SK-N-SH (cell line): ENCODE measurements around the gene HTRA3. TPM values are rescaled to one million over a fixed set of nuclear protein-coding genes. Genes with fewer than 3 reads are reported as not detected.

Experiments used
- CTCF ChIA-PET: fragments of 300-600, 350-600 bp; formaldehyde crosslinking; extraction: SDS; loops from one replicate; lab custom pipeline; 2021; lab: Yijun Ruan, JAX
- POLR2A ChIA-PET: fragments of 350-600 bp; sonication (Branson Sonifier 250); formaldehyde crosslinking; extraction: SDS; loops from one replicate; lab custom pipeline; 2020; ENCODE audit warnings: antibody characterized with exemption, inconsistent platforms; lab: Yijun Ruan, JAX
- DNase-seq: peaks from one replicate; pipeline ENCODE4 v3.0.0; 2012
- H2AFZ ChIP-seq: fragments of 200-600 bp; sonication (generic); 2 replicates; pipeline ENCODE4 v1.8.1; 2016; ENCODE audit warnings: antibody characterized with exemption, mild to moderate bottlenecking, low read depth
- H3F3A ChIP-seq: fragments of 200-600 bp; sonication (generic); replicated peaks from 2 replicates; pipeline ENCODE3; 2016; ENCODE audit warnings: antibody characterized with exemption, mild to moderate bottlenecking; ENCODE audit not compliant: insufficient read depth
- H3K27ac ChIP-seq, 2 experiments: fragments of 200-500 bp in 1 of 2; fragments of 200-600 bp in 1 of 2; sonication (Bioruptor generic) in 1 of 2; sonication (generic), shearing (Covaris generic) in 1 of 2; 2 replicates each; pipeline versions ENCODE4 v1.5.1 to v1.6.1; 2014 to 2016; ENCODE audit warnings: low read depth in 2 of 2, inconsistent platforms in 1 of 2, low read length in 1 of 2, mild to moderate bottlenecking in 1 of 2, mixed read lengths in 1 of 2
- H3K27me3 ChIP-seq: fragments of 200-600 bp; sonication (generic), shearing (Covaris generic); 2 replicates; pipeline ENCODE4 v1.6.1; 2016; ENCODE audit warnings: mixed run types; ENCODE audit not compliant: insufficient read depth
- H3K36me3 ChIP-seq, 2 experiments: fragments of 200-500 bp in 1 of 2; fragments of 200-600 bp in 1 of 2; sonication (Bioruptor generic) in 1 of 2; sonication (generic) in 1 of 2; replicated peaks in 1 of 2; 2 replicates each; pipeline versions ENCODE3 to v1.5.1; 2014 to 2016; ENCODE audit warnings: low read length in 1 of 2, mild to moderate bottlenecking in 1 of 2; ENCODE audit not compliant: insufficient read depth in 2 of 2, control insufficient read depth in 1 of 2
- H3K4me1 ChIP-seq, 2 experiments: fragments of 200-500 bp in 1 of 2; fragments of 200-600 bp in 1 of 2; sonication (Bioruptor generic) in 1 of 2; sonication (generic), shearing (Covaris generic) in 1 of 2; 2 replicates each; pipeline versions ENCODE4 v1.5.1 to v1.6.1; 2014 to 2016; ENCODE audit warnings: low read depth in 1 of 2, low read length in 1 of 2, mixed run types in 1 of 2; ENCODE audit not compliant: insufficient read depth in 2 of 2, control insufficient read depth in 1 of 2
- H3K4me2 ChIP-seq: fragments of 200-600 bp; sonication (generic), shearing (Covaris generic); 2 replicates; pipeline ENCODE4 v1.6.1; 2017; ENCODE audit warnings: mixed run types
- H3K4me3 ChIP-seq, 2 experiments: fragments of 200-500 bp in 1 of 2; fragments of 200-600 bp in 1 of 2; sonication (Bioruptor generic) in 1 of 2; sonication (generic), shearing (Covaris generic) in 1 of 2; 2 replicates each; pipeline versions ENCODE4 v1.5.1 to v1.8.1; 2014 to 2016; ENCODE audit warnings: low read depth in 2 of 2, inconsistent platforms in 1 of 2, low read length in 1 of 2, mild to moderate bottlenecking in 1 of 2, mixed read lengths in 1 of 2, moderate library complexity in 1 of 2
- H3K79me2 ChIP-seq: fragments of 200-600 bp; sonication (generic); 2 replicates; pipeline ENCODE4 v1.8.1; 2017; ENCODE audit warnings: mild to moderate bottlenecking; ENCODE audit not compliant: insufficient read depth
- H3K9ac ChIP-seq: fragments of 200-600 bp; sonication (generic); 2 replicates; pipeline ENCODE4 v1.6.1; 2017; ENCODE audit warnings: mixed run types
- H3K9me2 ChIP-seq: fragments of 200-600 bp; sonication (generic); 2 replicates; pipeline ENCODE4 v1.6.1; 2017; ENCODE audit warnings: mixed run types
- H3K9me3 ChIP-seq: fragments of 200-600 bp; sonication (generic); 2 replicates; pipeline ENCODE4 v1.6.1; 2017; ENCODE audit warnings: mixed run types, mild to moderate bottlenecking, moderate library complexity
- H4K20me1 ChIP-seq: fragments of 200-600 bp; sonication (generic); 2 replicates; pipeline ENCODE4 v1.6.1; 2017; ENCODE audit warnings: mild to moderate bottlenecking, mixed run types; ENCODE audit not compliant: insufficient read depth
- EP300 ChIP-seq, 2 experiments: IDR thresholded peaks; 2 replicates each; pipeline versions ENCODE4 v1.4.0 to v1.6.1; 2012; ENCODE audit warnings: borderline replicate concordance in 1 of 2, low read depth in 1 of 2, low read length in 1 of 2
- FOSL2 ChIP-seq: IDR thresholded peaks from 2 replicates; pipeline ENCODE4 v1.4.0; 2012; ENCODE audit warnings: low read depth, mild to moderate bottlenecking, moderate library complexity, borderline replicate concordance
- FOXM1 ChIP-seq: IDR thresholded peaks from 2 replicates; pipeline ENCODE4 v1.4.0; 2012; ENCODE audit warnings: low read depth, mild to moderate bottlenecking
- GATA2 ChIP-seq: sonication (generic); formaldehyde crosslinking; IDR thresholded peaks from 2 replicates; pipeline ENCODE4 v1.5.0; 2020; ENCODE audit warnings: mild to moderate bottlenecking, missing genetic modification reagents
- JUND ChIP-seq: IDR thresholded peaks from 2 replicates; pipeline ENCODE4 v1.4.0; 2012
- MXI1 ChIP-seq: IDR thresholded peaks from 2 replicates; pipeline ENCODE4 v1.6.1; 2012; ENCODE audit warnings: mild to moderate bottlenecking, low read depth, low read length, improper control_type of control experiment
- NRF1 ChIP-seq: IDR thresholded peaks from 2 replicates; pipeline ENCODE4 v1.6.1; 2012; ENCODE audit warnings: low read depth, mild to moderate bottlenecking, low read length
- RCOR1 ChIP-seq: fragments of 150-350 bp; IDR thresholded peaks from 2 replicates; pipeline ENCODE4 v1.6.1; 2017; ENCODE audit warnings: antibody characterized with exemption, low read length
- TCF12 ChIP-seq: IDR thresholded peaks from 2 replicates; pipeline ENCODE4 v1.4.0; 2012
- WGBS: methylation state at CpG from one replicate; pipeline ENCODE4 v1.1.6; 2017; ENCODE audit warnings: low lambda C conversion rate; 5-methylcytosine and 5-hydroxymethylcytosine counted together
- polyA plus RNA-seq, 3 experiments: library from polyadenylated mRNA; depleted of rRNA; stranded (reverse); fragments of >200 nt; gene quantifications; 2 replicates each; pipeline ENCODE4 v1.2.3, GENCODE V29; 2012
- TF ChIP-seq, protein P1 (sequence below): IDR thresholded peaks from 2 replicates; pipeline ENCODE4 v1.4.0; 2012; ENCODE audit warnings: low read depth, borderline replicate concordance
- TF ChIP-seq, protein P2 (sequence below): IDR thresholded peaks from 2 replicates; pipeline ENCODE4 v1.4.0; 2012; ENCODE audit warnings: low read depth, borderline replicate concordance
- TF ChIP-seq, protein P3 (sequence below): IDR thresholded peaks from 2 replicates; pipeline ENCODE4; 2012
- TF ChIP-seq, protein P4 (sequence below): IDR thresholded peaks from 2 replicates; pipeline ENCODE4 v1.4.0; 2012; ENCODE audit warnings: low read depth

Gene HTRA3
- polyA plus RNA-seq, 1 of the 3 experiments (the other 2 are of a cell fraction) = 0.05 TPM

DNA sequence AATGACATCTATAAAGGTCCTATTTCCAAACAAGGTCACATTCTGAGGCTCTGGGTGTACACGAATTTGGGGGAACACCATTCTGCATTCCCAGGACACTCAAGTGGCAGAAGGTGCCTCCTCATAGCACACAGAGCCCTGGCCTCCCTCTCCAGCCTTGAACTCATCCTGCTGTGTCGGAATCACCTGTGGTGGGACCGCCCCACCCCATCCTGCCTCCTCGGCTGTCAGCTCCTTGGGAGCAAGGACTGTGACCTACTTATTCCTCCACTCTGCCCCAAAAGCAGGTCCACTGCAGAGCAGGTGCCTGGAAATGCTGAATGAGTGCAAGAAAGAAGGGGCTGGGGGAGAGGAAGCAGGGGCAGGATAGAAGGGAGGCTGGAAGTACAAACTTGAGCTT, 33.5 kb downstream of the HTRA3 start (continued):
- TF ChIP-seq, protein P1, sequence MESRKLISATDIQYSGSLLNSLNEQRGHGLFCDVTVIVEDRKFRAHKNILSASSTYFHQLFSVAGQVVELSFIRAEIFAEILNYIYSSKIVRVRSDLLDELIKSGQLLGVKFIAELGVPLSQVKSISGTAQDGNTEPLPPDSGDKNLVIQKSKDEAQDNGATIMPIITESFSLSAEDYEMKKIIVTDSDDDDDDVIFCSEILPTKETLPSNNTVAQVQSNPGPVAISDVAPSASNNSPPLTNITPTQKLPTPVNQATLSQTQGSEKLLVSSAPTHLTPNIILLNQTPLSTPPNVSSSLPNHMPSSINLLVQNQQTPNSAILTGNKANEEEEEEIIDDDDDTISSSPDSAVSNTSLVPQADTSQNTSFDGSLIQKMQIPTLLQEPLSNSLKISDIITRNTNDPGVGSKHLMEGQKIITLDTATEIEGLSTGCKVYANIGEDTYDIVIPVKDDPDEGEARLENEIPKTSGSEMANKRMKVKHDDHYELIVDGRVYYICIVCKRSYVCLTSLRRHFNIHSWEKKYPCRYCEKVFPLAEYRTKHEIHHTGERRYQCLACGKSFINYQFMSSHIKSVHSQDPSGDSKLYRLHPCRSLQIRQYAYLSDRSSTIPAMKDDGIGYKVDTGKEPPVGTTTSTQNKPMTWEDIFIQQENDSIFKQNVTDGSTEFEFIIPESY = no peak
- TF ChIP-seq, protein P2, sequence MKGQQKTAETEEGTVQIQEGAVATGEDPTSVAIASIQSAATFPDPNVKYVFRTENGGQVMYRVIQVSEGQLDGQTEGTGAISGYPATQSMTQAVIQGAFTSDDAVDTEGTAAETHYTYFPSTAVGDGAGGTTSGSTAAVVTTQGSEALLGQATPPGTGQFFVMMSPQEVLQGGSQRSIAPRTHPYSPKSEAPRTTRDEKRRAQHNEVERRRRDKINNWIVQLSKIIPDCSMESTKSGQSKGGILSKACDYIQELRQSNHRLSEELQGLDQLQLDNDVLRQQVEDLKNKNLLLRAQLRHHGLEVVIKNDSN = no peak
- TF ChIP-seq MXI1 = no peak
- no peak for TF ChIP-seq EP300 (IDR thresholded peaks at IDR 0.05; ENCODE audit: borderline replicate concordance in 1 of 2, low read depth in 1 of 2, low read length in 1 of 2)
- TF ChIP-seq GATA2 = no peak
- no peak for TF ChIP-seq NRF1
- TF ChIP-seq FOXM1 = no peak

DNA sequence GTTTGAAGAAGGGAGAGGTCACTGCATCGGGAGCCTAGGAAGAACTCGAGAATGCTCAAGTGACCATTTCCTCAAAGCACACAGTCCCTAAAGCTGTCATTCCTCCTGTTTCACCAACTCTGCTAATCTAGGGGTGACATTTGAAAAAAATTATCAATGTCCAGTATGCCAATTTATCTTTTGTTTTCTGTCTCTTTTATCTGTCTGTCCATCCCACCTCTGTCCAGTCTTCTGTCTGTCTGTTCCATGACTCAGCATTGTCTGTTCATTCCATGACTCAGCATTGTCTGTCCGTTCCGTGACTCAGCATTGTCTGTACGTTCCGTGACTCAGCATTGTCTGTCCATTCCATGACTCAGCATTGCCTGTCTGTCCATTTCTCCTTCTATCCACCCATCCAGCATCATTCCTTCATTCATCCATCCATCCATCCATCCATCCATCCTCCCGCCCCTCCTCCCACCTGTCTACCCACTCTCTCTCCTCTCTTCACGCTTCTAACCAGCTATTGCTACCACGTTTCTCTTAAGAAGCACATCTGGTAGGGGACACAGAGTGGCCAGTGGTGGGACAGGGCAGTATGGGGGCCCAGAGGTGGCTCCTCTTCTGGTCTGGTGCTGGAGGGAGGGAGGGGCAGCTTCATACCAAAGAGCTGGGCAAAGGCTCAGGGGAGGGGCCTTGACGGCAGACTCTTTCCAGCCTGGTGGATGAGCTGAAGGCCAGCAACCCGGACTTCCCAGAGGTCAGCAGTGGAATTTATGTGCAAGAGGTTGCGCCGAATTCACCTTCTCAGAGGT, 34.1 kb downstream of the HTRA3 start:
- Histone ChIP-seq H3K27ac (no peak overlapping the region), H3K36me3 (no peaks in the 10 kb centered on the region), H3K9me2 (no peaks in the 10 kb centered on the region), H3K9ac (no peak overlapping the region), H3F3A (no peaks in the 10 kb centered on the region), H3K27me3 (no peaks in the 10 kb centered on the region), H3K4me3 (no peak overlapping the region), H3K79me2 (no peaks in the 10 kb centered on the region), H3K4me1 (peaks cover 0 to 3% of the 10 kb centered on the region in 2 experiments; a peak in 1 of 4 replicates), H4K20me1 (no peaks in the 10 kb centered on the region), H3K4me2 (no peak overlapping the region), H2AFZ (no peak overlapping the region), H3K9me3 (no peaks in the 10 kb centered on the region)
- ChIA-PET CTCF (interaction anchor here (1.0 kb wide), 1 partner anchor 20 kb away, joined by 4 read pairs; no protein-coding TSS in a partner anchor), POLR2A (no interaction called here)
- WGBS = 73% methylated on average over 12 of the region's 13 CpGs
- DNase-seq = no peak
- TF ChIP-seq JUND = 0 out of 2 replicates have a peak, but pooled peaks have one; percentile 34
- TF ChIP-seq, protein P3, sequence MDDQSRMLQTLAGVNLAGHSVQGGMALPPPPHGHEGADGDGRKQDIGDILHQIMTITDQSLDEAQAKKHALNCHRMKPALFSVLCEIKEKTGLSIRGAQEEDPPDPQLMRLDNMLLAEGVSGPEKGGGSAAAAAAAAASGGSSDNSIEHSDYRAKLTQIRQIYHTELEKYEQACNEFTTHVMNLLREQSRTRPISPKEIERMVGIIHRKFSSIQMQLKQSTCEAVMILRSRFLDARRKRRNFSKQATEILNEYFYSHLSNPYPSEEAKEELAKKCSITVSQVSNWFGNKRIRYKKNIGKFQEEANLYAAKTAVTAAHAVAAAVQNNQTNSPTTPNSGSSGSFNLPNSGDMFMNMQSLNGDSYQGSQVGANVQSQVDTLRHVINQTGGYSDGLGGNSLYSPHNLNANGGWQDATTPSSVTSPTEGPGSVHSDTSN = peak; percentile 32; the same call in 1 of the 2 replicates
- TF ChIP-seq, protein P4, sequence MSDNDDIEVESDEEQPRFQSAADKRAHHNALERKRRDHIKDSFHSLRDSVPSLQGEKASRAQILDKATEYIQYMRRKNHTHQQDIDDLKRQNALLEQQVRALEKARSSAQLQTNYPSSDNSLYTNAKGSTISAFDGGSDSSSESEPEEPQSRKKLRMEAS = no peak
- peak; percentile 67; the same call in 1 of the 2 replicates for TF ChIP-seq FOSL2
- peak; percentile 35; the same call in 1 of the 2 replicates for TF ChIP-seq TCF12
- TF ChIP-seq RCOR1 = no peak
